ENCODE measurements around the gene CERS4.

DNA sequence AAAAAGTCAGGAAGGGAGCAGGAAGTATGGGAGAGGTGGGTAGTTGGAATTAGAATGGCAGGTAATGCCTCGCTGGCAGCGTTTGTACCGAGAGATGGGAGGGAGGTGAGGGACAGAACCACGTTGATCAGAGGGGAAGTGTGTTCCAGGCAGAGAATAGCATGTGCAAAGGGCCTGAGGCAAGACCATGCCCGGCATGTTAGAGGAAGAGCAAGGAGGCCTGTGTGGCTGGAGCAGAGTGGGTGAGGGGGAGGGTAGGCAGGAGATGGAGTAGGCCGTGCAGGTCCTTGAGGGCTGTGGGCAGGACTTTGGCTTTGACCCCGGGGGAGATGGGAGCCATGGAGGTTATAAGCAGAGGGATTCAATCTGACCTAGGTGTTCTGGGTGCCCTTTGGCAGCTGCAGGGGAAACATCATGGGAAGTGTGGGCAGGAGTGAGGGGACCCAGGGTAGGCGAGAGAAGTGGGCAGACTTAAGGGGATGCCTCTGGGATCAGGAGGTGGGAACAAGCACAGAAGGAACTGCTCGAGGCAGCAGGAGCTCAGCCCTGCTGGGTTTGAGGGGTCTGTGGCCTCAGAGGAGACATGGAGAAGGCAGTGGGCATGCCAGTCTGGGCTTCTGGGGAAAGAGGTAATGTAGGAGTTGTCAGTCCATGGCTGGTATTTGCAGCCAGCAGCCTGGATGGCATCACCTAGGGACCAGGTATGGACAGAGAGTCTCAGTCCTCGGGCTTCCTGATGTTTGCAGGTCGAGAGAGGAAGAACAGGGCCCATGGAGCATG is 50.2 kb downstream of the CERS4 start:
- TF ChIP-seq, protein P1, sequence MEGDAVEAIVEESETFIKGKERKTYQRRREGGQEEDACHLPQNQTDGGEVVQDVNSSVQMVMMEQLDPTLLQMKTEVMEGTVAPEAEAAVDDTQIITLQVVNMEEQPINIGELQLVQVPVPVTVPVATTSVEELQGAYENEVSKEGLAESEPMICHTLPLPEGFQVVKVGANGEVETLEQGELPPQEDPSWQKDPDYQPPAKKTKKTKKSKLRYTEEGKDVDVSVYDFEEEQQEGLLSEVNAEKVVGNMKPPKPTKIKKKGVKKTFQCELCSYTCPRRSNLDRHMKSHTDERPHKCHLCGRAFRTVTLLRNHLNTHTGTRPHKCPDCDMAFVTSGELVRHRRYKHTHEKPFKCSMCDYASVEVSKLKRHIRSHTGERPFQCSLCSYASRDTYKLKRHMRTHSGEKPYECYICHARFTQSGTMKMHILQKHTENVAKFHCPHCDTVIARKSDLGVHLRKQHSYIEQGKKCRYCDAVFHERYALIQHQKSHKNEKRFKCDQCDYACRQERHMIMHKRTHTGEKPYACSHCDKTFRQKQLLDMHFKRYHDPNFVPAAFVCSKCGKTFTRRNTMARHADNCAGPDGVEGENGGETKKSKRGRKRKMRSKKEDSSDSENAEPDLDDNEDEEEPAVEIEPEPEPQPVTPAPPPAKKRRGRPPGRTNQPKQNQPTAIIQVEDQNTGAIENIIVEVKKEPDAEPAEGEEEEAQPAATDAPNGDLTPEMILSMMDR (IDR thresholded peaks at IDR 0.05 in 4 of 5, conservative IDR thresholded peaks at IDR 0.05 in 1 of 5) = no peak
- no peak for TF ChIP-seq POLR2A (IDR thresholded peaks at IDR 0.05)

Data from gastrocnemius medialis (tissue), 4 donors.